ENCODE data around the gene CBLC. TPM values are rescaled to one million over a fixed set of nuclear protein-coding genes. Genes with fewer than 3 reads are reported as not detected.
A peak's percentile ranks its signal among the peaks of the same experiment; 100 is the strongest.

Gene CBLC
- total RNA-seq, 1 experiment from 2014 or later: 20.5 TPM

GRCh38 chr19:44846455-44847143, 68.9 kb downstream of the CBLC start (continued):
- TF ChIP-seq SMAD4 (CRISPR knock-in tag; IDR thresholded peaks at IDR 0.05) (no peak), CBFB (CRISPR knock-in tag; IDR thresholded peaks at IDR 0.05; ENCODE audit: low read depth) (no peak), NR2C2 (CRISPR knock-in tag; IDR thresholded peaks at IDR 0.05) (no peak), CREB1 (CRISPR knock-in tag; IDR thresholded peaks at IDR 0.05) (no peak), MAX (CRISPR knock-in tag; IDR thresholded peaks at IDR 0.05) (0 out of 2 replicates have a peak, but pooled peaks have one; percentile 31), TP53 (CRISPR knock-in tag; IDR thresholded peaks at IDR 0.05) (0 out of 2 replicates have a peak, but pooled peaks have one; percentile 56), ELF4 (CRISPR knock-in tag; IDR thresholded peaks at IDR 0.05; ENCODE audit: low read depth) (no peak), TEAD4 (CRISPR knock-in tag; IDR thresholded peaks at IDR 0.05) (peak; percentile 96), NFE2L1 (CRISPR knock-in tag; IDR thresholded peaks at IDR 0.05) (0 out of 2 replicates have a peak, but pooled peaks have one; percentile 26), KAT7 (CRISPR knock-in tag; IDR thresholded peaks at IDR 0.05; ENCODE audit: borderline replicate concordance) (0 out of 2 replicates have a peak, but pooled peaks have one; percentile 64), SP1 (CRISPR knock-in tag; conservative IDR thresholded peaks at IDR 0.05) (peak; percentile 66; the same call in 1 of the 2 replicates), AFF4 (CRISPR knock-in tag; IDR thresholded peaks at IDR 0.05; ENCODE audit: borderline replicate concordance) (no peak)
- TF ChIP-seq, protein P1, sequence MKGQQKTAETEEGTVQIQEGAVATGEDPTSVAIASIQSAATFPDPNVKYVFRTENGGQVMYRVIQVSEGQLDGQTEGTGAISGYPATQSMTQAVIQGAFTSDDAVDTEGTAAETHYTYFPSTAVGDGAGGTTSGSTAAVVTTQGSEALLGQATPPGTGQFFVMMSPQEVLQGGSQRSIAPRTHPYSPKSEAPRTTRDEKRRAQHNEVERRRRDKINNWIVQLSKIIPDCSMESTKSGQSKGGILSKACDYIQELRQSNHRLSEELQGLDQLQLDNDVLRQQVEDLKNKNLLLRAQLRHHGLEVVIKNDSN (CRISPR knock-in tag; IDR thresholded peaks at IDR 0.05): no peak
- TF ChIP-seq, protein P2, sequence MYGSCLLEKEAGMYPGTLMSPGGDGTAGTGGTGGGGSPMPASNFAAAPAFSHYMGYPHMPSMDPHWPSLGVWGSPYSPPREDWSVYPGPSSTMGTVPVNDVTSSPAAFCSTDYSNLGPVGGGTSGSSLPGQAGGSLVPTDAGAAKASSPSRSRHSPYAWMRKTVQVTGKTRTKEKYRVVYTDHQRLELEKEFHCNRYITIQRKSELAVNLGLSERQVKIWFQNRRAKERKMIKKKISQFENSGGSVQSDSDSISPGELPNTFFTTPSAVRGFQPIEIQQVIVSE (CRISPR knock-in tag; IDR thresholded peaks at IDR 0.05; ENCODE audit: borderline replicate concordance): no peak
- TF ChIP-seq, protein P3, sequence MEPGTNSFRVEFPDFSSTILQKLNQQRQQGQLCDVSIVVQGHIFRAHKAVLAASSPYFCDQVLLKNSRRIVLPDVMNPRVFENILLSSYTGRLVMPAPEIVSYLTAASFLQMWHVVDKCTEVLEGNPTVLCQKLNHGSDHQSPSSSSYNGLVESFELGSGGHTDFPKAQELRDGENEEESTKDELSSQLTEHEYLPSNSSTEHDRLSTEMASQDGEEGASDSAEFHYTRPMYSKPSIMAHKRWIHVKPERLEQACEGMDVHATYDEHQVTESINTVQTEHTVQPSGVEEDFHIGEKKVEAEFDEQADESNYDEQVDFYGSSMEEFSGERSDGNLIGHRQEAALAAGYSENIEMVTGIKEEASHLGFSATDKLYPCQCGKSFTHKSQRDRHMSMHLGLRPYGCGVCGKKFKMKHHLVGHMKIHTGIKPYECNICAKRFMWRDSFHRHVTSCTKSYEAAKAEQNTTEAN (CRISPR knock-in tag; IDR thresholded peaks at IDR 0.05): 0 out of 2 replicates have a peak, but pooled peaks have one; percentile 23
- TF ChIP-seq, protein P4, sequence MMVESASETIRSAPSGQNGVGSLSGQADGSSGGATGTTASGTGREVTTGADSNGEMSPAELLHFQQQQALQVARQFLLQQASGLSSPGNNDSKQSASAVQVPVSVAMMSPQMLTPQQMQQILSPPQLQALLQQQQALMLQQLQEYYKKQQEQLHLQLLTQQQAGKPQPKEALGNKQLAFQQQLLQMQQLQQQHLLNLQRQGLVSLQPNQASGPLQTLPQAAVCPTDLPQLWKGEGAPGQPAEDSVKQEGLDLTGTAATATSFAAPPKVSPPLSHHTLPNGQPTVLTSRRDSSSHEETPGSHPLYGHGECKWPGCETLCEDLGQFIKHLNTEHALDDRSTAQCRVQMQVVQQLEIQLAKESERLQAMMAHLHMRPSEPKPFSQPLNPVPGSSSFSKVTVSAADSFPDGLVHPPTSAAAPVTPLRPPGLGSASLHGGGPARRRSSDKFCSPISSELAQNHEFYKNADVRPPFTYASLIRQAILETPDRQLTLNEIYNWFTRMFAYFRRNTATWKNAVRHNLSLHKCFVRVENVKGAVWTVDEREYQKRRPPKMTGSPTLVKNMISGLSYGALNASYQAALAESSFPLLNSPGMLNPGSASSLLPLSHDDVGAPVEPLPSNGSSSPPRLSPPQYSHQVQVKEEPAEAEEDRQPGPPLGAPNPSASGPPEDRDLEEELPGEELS (CRISPR knock-in tag; IDR thresholded peaks at IDR 0.05): 0 out of 2 replicates have a peak, but pooled peaks have one; percentile 25
- TF ChIP-seq, protein P5, sequence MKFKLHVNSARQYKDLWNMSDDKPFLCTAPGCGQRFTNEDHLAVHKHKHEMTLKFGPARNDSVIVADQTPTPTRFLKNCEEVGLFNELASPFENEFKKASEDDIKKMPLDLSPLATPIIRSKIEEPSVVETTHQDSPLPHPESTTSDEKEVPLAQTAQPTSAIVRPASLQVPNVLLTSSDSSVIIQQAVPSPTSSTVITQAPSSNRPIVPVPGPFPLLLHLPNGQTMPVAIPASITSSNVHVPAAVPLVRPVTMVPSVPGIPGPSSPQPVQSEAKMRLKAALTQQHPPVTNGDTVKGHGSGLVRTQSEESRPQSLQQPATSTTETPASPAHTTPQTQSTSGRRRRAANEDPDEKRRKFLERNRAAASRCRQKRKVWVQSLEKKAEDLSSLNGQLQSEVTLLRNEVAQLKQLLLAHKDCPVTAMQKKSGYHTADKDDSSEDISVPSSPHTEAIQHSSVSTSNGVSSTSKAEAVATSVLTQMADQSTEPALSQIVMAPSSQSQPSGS (CRISPR knock-in tag; IDR thresholded peaks at IDR 0.05; ENCODE audit: borderline replicate concordance, low read depth): no peak
- TF ChIP-seq, protein P6, sequence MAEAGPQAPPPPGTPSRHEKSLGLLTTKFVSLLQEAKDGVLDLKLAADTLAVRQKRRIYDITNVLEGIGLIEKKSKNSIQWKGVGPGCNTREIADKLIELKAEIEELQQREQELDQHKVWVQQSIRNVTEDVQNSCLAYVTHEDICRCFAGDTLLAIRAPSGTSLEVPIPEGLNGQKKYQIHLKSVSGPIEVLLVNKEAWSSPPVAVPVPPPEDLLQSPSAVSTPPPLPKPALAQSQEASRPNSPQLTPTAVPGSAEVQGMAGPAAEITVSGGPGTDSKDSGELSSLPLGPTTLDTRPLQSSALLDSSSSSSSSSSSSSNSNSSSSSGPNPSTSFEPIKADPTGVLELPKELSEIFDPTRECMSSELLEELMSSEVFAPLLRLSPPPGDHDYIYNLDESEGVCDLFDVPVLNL (CRISPR knock-in tag; IDR thresholded peaks at IDR 0.05; ENCODE audit: borderline replicate concordance, low read depth): no peak
- TF ChIP-seq, protein P7, sequence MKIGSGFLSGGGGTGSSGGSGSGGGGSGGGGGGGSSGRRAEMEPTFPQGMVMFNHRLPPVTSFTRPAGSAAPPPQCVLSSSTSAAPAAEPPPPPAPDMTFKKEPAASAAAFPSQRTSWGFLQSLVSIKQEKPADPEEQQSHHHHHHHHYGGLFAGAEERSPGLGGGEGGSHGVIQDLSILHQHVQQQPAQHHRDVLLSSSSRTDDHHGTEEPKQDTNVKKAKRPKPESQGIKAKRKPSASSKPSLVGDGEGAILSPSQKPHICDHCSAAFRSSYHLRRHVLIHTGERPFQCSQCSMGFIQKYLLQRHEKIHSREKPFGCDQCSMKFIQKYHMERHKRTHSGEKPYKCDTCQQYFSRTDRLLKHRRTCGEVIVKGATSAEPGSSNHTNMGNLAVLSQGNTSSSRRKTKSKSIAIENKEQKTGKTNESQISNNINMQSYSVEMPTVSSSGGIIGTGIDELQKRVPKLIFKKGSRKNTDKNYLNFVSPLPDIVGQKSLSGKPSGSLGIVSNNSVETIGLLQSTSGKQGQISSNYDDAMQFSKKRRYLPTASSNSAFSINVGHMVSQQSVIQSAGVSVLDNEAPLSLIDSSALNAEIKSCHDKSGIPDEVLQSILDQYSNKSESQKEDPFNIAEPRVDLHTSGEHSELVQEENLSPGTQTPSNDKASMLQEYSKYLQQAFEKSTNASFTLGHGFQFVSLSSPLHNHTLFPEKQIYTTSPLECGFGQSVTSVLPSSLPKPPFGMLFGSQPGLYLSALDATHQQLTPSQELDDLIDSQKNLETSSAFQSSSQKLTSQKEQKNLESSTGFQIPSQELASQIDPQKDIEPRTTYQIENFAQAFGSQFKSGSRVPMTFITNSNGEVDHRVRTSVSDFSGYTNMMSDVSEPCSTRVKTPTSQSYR (CRISPR knock-in tag; IDR thresholded peaks at IDR 0.05): no peak
